HG02623 (cell line): Measurements from ENCODE around the gene PKD1.
"Not testable (repeated sequence)": the region's sequence is repeated elsewhere in the genome, so short reads cannot be mapped to it uniquely, and the experiment has no call there.

Source experiments
- ATAC-seq: cut with Tn5 transposase; IDR thresholded peaks from one replicate; pipeline ENCODE4 v1.9.1; 2021; ENCODE audit warnings: moderate library complexity; ENCODE audit not compliant: unreplicated experiment

PKD1 gene

DNA sequence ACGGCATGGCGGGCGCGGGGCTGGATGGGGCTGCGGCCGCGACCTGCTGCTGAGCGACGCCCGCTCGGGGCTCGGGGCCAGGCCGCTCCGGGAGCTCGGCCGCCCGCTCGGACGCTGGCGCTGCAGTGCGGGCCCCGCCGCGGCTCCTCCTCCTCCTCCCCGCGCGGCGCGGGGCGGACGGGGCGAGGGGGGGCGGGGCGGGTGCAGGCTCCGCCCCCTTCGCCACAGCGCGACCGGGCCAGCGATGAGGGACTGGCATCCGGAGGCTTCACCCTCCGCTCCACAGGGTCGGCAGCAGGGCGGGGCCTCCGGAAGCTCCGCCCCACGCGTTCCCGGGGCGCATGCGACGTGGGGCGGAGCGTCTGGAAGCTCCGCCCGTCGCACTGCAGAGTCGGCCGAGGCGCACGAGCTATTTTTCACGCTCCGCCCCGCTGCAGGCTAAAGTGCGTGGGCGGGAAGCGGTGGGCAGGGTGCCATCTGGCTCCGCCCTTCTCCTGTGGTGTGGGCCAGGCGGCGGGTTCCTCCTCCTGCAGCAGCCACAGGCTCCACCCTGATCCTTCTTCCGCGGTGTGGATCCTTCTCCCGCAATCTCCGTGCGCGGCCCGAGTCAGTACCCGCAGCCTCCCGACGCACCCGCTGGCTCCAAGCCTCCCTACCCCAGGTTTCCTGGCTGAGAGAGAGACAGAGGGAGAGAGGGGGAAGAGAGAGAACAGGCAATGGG lies at the start of gene PKD1:
TSS of gene PKD1 (minus strand) at position 129 of the 721 bp plus-strand sequence. CDS start 209 bp downstream, outside the sequence.
- not testable (repeated sequence) for ATAC-seq

DNA sequence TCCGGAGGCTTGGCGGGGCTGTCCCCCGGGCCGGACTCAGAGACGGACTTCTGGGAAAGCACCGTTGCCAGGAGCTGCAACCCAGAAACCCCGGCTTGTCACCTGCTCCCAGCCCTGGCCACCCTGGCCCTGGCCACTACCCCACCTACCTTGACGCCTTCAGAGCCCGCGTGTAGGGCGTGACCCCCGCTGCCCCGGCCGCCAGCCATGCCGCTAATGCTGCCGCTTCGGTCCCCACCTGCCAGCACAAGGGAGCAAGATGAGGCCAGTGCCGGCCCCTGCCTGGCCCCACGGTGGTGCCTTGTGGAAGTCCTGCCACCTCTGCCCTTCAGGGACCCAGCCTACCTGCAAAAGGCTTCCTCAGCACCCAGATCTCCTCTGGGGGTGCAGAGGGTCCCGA lies 49.3 kb upstream of the PKD1 start:
- ATAC-seq: no peak

- ATAC-seq: no peak
Measured at GRCh38 chr16:2184346-2184745, 48.6 kb upstream of the PKD1 start.

DNA sequence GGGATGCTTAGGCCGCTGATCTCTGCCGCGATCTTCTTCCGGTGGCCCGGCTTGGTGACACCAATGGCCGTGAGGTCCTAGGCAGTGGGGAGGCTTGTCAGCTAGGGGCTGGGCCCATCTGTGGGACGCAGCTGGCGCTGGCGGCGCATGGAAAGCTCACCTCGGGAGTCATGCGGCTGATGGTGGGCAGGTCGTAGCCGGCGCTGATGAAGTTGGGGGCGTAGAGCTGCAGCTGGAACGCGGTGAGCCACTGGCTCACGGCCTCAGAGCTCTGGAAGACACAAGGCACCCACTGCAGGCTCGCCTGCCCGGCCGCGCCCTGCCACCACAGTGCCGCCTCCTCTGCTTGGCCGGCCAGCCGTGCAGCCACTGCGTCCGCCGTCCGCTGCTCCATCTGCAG lies 48.0 kb upstream of the PKD1 start:
- no peak for ATAC-seq

- no peak for ATAC-seq
Measured at GRCh38 chr16:2181952-2182351, 46.3 kb upstream of the PKD1 start.

- no peak for ATAC-seq
Measured at GRCh38 chr16:2180962-2181923, 45.5 kb upstream of the PKD1 start.

DNA sequence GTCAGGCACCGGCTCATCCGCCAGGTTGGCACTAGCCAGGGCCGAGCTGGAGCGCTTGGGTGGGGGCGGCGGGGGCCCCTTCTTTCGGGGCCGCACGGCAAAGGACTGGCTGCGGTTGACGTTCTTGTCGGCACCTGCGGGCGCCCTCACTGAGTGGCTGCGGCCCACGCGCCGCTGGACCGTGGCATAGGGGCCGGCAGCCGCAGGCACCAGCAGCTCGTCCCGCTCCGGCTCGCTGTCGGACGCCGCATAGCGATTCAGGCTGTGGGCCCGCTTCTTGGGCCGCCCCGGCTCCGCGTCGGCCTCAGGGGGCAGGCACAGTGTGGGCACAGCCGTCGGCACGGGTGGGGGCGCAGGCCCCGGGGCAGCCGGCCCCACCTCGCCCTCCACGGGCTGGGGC lies 44.8 kb upstream of the PKD1 start:
- ATAC-seq: no peak

DNA sequence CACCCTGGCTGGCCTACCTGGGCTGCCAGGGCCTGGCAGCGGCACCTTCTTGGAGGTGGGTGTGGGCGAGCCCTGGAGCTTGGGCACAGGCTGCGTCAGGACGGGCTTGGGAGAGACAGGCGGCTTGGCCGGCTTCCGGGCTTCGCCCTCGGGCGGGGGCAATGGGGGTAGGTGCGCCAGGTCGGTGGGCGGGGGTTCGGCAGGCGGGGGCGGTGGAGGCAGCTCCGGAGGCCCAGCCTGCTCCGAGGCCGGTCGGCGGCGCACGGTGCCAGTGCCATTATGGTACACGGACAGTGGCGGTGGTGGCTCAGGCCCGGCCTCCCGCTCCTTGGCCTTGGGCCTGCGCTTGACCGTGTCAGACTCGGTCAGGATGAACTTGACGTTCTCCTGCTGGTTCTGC lies 43.9 kb upstream of the PKD1 start:
- ATAC-seq: no peak

GRCh38 chr16:2179107-2179501 lies 43.4 kb upstream of the PKD1 start:
- ATAC-seq: no peak

DNA sequence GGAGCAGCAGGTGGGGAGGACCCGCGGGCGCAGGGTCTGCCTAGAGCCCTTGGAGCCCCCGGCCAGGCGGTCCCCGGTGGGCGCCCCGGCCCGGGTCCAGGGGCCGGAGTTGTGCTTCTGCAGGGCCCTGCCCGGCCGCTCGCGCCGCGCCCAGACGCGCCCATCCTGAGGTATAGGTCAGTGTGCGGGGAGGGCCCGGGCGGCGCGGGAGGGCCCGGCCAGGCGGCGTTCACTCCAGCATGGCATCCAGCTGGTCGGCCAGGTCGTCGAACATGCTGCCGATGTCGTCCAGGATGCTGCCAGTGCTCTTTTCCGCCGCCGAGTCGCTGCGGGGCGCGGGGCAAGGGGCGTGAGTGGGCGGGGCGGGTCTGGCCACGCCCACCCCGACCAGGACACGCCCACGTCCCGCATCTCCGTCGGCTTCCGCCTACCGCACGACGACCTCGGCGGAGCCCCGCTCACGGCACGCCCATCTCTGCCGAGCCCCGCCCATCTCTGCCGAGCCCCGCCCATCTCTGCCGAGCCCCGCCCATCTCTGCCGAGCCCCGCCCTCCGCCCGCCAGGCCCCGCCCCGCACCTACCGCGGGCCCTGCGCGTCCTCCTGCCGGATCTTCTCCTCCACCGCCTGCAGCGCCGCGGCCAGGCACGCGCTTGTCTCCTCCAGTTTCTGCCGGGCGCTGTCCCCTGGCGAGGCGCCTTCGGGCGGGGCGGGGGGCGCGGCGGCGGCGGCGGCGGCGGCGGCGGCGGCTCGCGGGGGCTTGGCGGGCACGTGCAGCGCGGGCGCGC lies 42.8 kb upstream of the PKD1 start:
- no peak for ATAC-seq

DNA sequence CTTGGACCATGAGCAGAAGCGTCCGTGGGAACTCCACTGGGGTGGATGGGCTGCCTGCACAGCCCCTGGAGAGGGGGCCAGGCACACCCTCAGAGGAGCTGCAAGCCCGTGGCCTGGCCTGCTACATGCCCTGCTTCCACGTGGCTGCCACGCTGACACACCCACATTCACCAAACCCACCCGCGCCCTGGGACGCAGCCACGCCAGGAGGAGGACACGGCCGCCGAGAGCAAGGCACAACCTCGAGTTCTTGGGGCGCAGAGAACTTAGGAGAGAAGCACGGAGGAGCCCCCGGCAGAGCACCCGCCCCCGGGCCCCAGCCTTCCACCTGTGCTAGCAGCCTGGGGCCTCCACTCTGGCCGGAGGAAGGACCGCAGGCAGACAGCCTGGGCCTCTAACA lies 41.9 kb upstream of the PKD1 start:
- ATAC-seq: no peak

- no peak for ATAC-seq
Measured at GRCh38 chr16:2177101-2177500, 41.4 kb upstream of the PKD1 start.

GRCh38 chr16:2176047-2176446 lies 40.3 kb upstream of the PKD1 start:
- ATAC-seq: no peak

GRCh38 chr16:2175454-2175853 lies 39.8 kb upstream of the PKD1 start:
- no peak for ATAC-seq

- no peak for ATAC-seq
Measured at GRCh38 chr16:2174396-2175131, 38.9 kb upstream of the PKD1 start.

- no peak for ATAC-seq
Measured at GRCh38 chr16:2173916-2174315, 38.2 kb upstream of the PKD1 start.

DNA sequence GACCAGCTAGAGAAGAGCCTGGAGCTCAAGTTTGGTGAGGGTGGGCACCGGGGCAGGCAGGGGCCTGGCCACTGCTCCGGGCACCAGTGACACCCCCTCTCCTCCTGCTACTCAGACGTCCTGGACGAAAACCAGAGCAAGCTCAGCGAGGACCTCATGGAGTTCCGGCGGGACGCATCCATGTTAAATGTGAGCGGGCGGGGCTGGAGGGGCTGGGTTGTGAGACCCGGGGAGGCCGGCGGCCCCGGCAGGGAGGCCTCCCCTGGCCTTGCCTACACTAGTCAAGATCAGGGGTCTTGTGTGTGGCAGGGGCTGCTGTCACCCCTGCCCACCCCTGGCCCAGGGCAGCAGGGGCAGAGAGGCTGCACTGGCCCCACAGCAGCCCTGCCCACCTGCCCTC lies 37.7 kb upstream of the PKD1 start:
- ATAC-seq: no peak

DNA sequence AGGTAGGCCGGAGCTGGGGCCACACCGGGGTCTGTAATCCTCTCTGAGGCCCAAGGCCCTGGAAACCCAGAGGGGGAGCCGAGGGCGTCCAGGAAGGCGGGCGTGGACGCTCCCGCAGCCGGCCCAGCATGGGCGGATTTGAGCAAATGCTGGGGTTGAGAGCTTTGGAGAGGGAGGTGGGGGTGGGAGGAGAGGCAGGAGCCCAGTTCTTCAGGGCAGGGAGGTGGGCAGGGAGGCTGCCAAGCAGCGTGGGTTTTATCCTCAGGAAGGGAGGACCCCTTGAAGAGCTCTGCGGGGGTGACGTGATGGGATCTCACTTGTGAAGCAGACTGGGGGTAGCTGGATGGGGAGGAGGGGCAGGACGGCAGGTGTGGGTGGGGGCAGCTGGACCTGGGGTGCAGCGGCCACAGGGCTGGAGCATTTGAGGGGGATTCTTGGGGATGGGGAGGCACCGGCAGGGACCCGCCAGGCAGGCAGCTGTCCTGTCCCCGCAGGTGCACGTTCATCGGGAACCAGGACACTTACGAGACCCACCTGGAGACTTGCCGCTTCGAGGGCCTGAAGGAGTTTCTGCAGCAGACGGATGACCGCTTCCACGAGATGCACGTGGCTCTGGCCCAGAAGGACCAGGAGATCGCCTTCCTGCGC lies 37.1 kb upstream of the PKD1 start:
- no peak for ATAC-seq

GRCh38 chr16:2171601-2172178 lies 36.0 kb upstream of the PKD1 start:
- ATAC-seq: no peak
